ENCODE data around the gene PRR23C.

The PRR23C gene

DNA sequence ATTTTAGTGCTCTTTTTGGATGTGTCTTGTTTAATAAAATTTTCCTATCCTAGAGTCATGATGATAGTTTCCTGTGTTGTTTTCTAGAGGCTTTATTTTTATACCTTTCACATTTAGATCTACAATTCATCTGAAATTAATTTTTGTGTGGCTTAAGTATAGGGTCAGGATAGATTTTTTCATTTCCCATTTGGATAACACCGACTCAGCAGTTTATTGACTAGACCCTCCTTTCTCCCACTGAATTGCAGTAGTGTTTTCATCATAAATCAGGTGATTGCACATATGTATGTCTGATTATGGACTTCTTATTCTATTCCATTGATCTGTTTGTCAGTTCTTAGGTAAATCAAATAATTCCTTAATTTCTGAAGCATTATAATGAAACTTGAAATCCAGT lies 49.0 kb downstream of the PRR23C start:
- DNase-seq, result no peak
